Right lobe of liver (tissue), 6 donors: ENCODE results near the gene PCSK9. TPM values are rescaled to one million over a fixed set of nuclear protein-coding genes. Genes with fewer than 3 reads are reported as not detected.

Experiments used
- ATAC-seq, 4 donors: fragments of 200-7000 bp; cut with Tn5 transposase; one replicate each; pipeline ENCODE4 v1.9.1; 2020; ENCODE audit warnings: mild to moderate bottlenecking in 4 of 4, moderate library complexity in 4 of 4
- DNase-seq, 3 donors: peaks; one replicate each; pipeline ENCODE4 v3.0.0-alpha.2; 2020
- H3K27ac ChIP-seq, 3 donors: fragments of 200-600 bp; one replicate each; pipeline ENCODE4 v1.8.0; 2022
- H3K27me3 ChIP-seq, 2 donors: fragments of 200-600 bp; one replicate each; pipeline ENCODE4 v1.8.0; 2022
- H3K36me3 ChIP-seq, 4 donors: fragments of 200-600 bp; sonication (generic) in 1 of 4; one replicate each; pipeline versions ENCODE4 v1.5.1 to v1.8.0; 2017 to 2022; ENCODE audit warnings: control low read depth in 1 of 4
- H3K4me1 ChIP-seq, 4 donors: fragments of 200-600 bp; sonication (generic) in 1 of 4; one replicate each; pipeline versions ENCODE4 v1.5.1 to v1.8.0; 2017 to 2022; ENCODE audit warnings: control low read depth in 1 of 4
- H3K4me3 ChIP-seq, 3 donors: fragments of 200-600 bp; one replicate each; pipeline ENCODE4 v1.8.0; 2022
- H3K9me3 ChIP-seq, 4 donors: fragments of 200-600 bp; sonication (generic) in 1 of 4; one replicate each; pipeline versions ENCODE4 v1.5.1 to v1.8.0; 2017 to 2022; ENCODE audit warnings: control low read depth in 1 of 4
- CTCF ChIP-seq, 4 donors: fragments of 200-600 bp in 3 of 4; fragments of 450-650 bp in 1 of 4; IDR thresholded peaks; one replicate each; pipeline versions ENCODE4 v1.5.1 to v1.8.0; 2016 to 2022; ENCODE audit warnings: antibody characterized with exemption in 4 of 4, mild to moderate bottlenecking in 2 of 4
- POLR2A ChIP-seq: fragments of 450-650 bp; IDR thresholded peaks from one replicate; pipeline ENCODE4 v1.6.1; 2017; ENCODE audit warnings: antibody characterized with exemption, mild to moderate bottlenecking
- WGBS: methylation state at CpG from one replicate; pipeline ENCODE4 v1.1.6; 2018; ENCODE audit warnings: low coverage, low lambda C conversion rate; ENCODE audit not compliant: insufficient coverage; ENCODE audit errors: missing lambda C conversion rate; 5-methylcytosine and 5-hydroxymethylcytosine counted together
- intact Hi-C, 2 donors: fragments of 100-400 bp; cut with DNase I; formaldehyde crosslinking; loops; one replicate each; pipeline versions ENCODE4 v1.11.2 to v1.14.1; 2022
- total RNA-seq, 6 experiments: library from RNA; depleted of rRNA in 2 of 6; stranded (reverse); fragments of >200 nt in 2 of 6; fragmentation: NEBNext Ultra II Directional in 3 of 6; extraction: Animal tissue kit (Norgen Biotek cat#: 25700) in 3 of 6; gene quantifications; one replicate each; pipeline versions ENCODE4 v1.1.0 to v1.2.4, GENCODE V29; 2016 to 2023
- donor health status: DM: no; HTN: yes; CAD: no.
- donor health status: DM: no; HTN: no; CAD: no.
- donor health status: DM: no; HTN: no; CAD: no.
- donor health status: DM: no; HTN: yes; CAD: no.
- donor health status: DM: no; HTN: yes; CAD: no.

Gene PCSK9
- total RNA-seq, 6 experiments from 2014 or later = 16.4 to 41.4 (median 31.3) TPM

GRCh38 chr1:54998677-54999076 lies 40.7 kb upstream of the PCSK9 start, which contains the start of gene BSND:
Gene BSND, plus strand, starts transcription at chr1:54998933. Its CDS starts 254 bp downstream, at chr1:54999187.
- Histone ChIP-seq H3K4me1 (peaks cover 0 to 7% (median 0%) of the 10 kb centered on the region in 4 donors), H3K36me3 (no peaks in the 10 kb centered on the region), H3K27me3 (no peaks in the 10 kb centered on the region), H3K9me3 (no peaks in the 10 kb centered on the region), H3K4me3 (no peak within 1 kb of the TSS), H3K27ac (no peak within 1 kb of the TSS)
- no peak for ATAC-seq
- intact Hi-C loops = loop anchor here (5.0 kb wide), 2 partner anchors 46 to 51 kb away; no protein-coding TSS in a partner anchor
- TF ChIP-seq POLR2A = no peak
- TF ChIP-seq CTCF (IDR thresholded peaks at IDR 0.05) = no peak
- no peak for DNase-seq
- 38% methylated on average over 5 of the region's 7 CpGs for WGBS

- no peaks in the 10 kb centered on the region for H3K36me3 ChIP-seq
- intact Hi-C loops = loop anchor here in 1 of 2 donors (10.0 kb wide), 1 partner anchor 486 kb away; no protein-coding TSS in a partner anchor
- no peaks in the 10 kb centered on the region for H3K9me3 ChIP-seq
- TF ChIP-seq CTCF (IDR thresholded peaks at IDR 0.05) (no peak), POLR2A (no peak)
- ATAC-seq (no peak), DNase-seq (no peak)
- 76% methylated on average over 6 of the region's 8 CpGs for WGBS
- no peak overlapping the region for H3K4me3 ChIP-seq
- no peak overlapping the region for H3K27ac ChIP-seq
- H3K27me3 ChIP-seq = no peaks in the 10 kb centered on the region
- H3K4me1 ChIP-seq = peaks cover 0 to 7% (median 0%) of the 10 kb centered on the region in 4 donors
Measured at GRCh38 chr1:55000110-55001085, 39.0 kb upstream of the PCSK9 start.

GRCh38 chr1:55001311-55001710 lies 38.0 kb upstream of the PCSK9 start:
- Histone ChIP-seq H3K9me3 (no peaks in the 10 kb centered on the region), H3K36me3 (no peaks in the 10 kb centered on the region), H3K4me1 (peaks cover 0 to 7% (median 0%) of the 10 kb centered on the region in 4 donors), H3K27me3 (no peaks in the 10 kb centered on the region), H3K27ac (no peak overlapping the region), H3K4me3 (no peak overlapping the region)
- DNase-seq (no peak), ATAC-seq (no peak)
- intact Hi-C loops = loop anchor here in 1 of 2 donors (10.0 kb wide), 1 partner anchor 487 kb away; no protein-coding TSS in a partner anchor
- WGBS = 90% methylated on average over 4 of the region's 4 CpGs
- no peak for TF ChIP-seq POLR2A
- TF ChIP-seq CTCF (IDR thresholded peaks at IDR 0.05) = no peak

- 31% methylated on average over 2 of the region's 2 CpGs for WGBS
- no peak for ATAC-seq
- no peak overlapping the region for H3K27ac ChIP-seq
- DNase-seq = no peak
- H3K36me3 ChIP-seq = no peaks in the 10 kb centered on the region
- intact Hi-C loops = loop anchor here in 1 of 2 donors (10.0 kb wide), 1 partner anchor 488 kb away; no protein-coding TSS in a partner anchor
- H3K27me3 ChIP-seq = no peaks in the 10 kb centered on the region
- no peaks in the 10 kb centered on the region for H3K9me3 ChIP-seq
- TF ChIP-seq CTCF (IDR thresholded peaks at IDR 0.05) = no peak
- H3K4me3 ChIP-seq = no peak overlapping the region
- H3K4me1 ChIP-seq = no peaks in the 10 kb centered on the region
Measured at GRCh38 chr1:55002686-55003085, 36.7 kb upstream of the PCSK9 start.
